ENCODE measurements around the gene RFTN1.

RFTN1 gene

DNA sequence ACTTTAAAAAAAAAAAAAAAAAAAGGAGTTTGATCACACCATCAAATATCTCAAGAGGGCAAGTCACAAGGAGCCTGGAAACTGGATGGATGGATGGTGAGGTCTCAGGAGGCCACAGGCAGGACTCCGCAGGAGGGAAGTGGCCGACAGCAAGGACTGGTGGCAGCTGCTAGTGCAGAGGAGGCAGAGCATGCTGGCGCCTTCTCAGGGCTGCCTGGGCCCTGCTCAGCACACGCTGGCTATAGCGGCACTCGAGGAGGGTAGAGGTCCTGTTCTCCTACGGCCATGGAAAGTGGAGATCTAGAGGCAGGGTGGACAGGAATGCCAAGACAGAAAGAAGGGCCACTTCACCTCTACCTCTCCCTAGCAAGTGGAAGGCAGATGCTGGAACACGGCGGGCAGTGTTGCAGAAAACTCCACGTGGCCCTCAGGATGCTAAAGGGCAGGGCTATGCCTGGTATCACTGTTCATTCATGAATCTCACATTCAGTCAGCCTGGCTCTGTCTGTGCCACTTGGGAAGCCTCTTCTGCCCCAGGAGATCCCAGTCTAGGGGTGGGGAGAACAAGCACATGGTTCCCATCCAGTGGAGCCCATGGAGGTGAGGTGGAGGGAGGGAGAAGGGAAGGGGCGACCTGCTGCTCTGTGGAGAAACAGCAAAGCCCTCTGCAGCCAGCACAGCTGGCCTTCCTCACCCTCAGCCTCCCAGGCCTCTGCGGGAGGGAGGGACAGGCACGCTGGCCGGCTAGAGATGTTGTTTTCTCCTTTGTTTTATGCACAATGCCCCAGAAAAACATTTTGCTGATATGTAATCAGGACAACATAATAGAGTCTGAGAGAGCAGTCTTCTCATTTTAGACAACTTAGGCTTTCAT is 177.5 kb downstream of the RFTN1 start:
- DNase-seq (ENCODE audit: low spot score): no peak
- in situ Hi-C loops (cut with MboI; ENCODE audit: low pct_unique_long_range_greater_than_20kb, low sequenced_read_pairs, unreplicated experiment): no loop called here
- TF ChIP-seq, protein P1, sequence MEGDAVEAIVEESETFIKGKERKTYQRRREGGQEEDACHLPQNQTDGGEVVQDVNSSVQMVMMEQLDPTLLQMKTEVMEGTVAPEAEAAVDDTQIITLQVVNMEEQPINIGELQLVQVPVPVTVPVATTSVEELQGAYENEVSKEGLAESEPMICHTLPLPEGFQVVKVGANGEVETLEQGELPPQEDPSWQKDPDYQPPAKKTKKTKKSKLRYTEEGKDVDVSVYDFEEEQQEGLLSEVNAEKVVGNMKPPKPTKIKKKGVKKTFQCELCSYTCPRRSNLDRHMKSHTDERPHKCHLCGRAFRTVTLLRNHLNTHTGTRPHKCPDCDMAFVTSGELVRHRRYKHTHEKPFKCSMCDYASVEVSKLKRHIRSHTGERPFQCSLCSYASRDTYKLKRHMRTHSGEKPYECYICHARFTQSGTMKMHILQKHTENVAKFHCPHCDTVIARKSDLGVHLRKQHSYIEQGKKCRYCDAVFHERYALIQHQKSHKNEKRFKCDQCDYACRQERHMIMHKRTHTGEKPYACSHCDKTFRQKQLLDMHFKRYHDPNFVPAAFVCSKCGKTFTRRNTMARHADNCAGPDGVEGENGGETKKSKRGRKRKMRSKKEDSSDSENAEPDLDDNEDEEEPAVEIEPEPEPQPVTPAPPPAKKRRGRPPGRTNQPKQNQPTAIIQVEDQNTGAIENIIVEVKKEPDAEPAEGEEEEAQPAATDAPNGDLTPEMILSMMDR (IDR thresholded peaks at IDR 0.05; ENCODE audit: extremely low read depth, insufficient read depth, missing control alignments): no peak

DNA sequence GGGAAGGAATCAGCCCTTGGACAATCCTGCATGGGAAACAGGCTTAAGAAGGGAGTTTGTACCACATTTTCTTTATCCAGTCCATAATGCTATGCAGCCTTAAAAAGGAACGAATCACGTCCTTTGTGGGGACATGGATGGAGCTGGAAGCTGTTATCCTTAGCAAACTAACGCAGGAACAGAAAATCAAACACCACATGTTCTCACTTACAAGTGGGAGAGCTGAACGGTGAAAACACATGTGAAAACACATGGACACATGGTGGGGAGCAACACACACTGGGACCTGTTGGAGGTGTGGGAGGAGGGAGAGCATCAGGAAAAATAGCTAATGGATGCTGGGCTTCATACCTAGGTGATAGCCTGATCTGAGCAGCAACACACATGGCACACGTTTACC is 178.2 kb downstream of the RFTN1 start:
- in situ Hi-C loops (cut with MboI; ENCODE audit: low pct_unique_long_range_greater_than_20kb, low sequenced_read_pairs, unreplicated experiment): no loop called here
- no peak for DNase-seq (ENCODE audit: low spot score)
- TF ChIP-seq, protein P1 (IDR thresholded peaks at IDR 0.05; ENCODE audit: extremely low read depth, insufficient read depth, missing control alignments): no peak

DNA sequence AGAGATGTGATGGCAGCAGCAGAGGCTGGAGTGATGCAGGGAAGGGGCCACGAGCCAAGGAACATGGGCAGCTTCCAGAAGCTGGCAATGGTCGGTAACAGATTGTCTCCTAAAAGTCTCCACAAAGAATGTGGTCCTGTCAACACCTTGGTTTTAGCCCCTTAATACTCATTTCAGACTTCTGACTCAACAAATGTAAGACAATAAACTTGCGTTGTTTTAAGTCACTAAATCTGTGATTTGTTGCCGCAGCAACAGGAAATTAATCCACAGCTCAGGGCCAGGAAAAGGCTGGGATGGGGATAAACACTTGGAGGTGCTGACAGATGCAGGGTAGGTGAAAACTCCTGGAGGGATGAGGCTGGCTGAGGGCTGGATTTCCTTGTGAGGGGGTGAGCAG is 178.6 kb downstream of the RFTN1 start:
- no peak for DNase-seq (ENCODE audit: low spot score)
- TF ChIP-seq, protein P1 (IDR thresholded peaks at IDR 0.05; ENCODE audit: extremely low read depth, insufficient read depth, missing control alignments): no peak
- in situ Hi-C loops (cut with MboI; ENCODE audit: low pct_unique_long_range_greater_than_20kb, low sequenced_read_pairs, unreplicated experiment): no loop called here

DNA sequence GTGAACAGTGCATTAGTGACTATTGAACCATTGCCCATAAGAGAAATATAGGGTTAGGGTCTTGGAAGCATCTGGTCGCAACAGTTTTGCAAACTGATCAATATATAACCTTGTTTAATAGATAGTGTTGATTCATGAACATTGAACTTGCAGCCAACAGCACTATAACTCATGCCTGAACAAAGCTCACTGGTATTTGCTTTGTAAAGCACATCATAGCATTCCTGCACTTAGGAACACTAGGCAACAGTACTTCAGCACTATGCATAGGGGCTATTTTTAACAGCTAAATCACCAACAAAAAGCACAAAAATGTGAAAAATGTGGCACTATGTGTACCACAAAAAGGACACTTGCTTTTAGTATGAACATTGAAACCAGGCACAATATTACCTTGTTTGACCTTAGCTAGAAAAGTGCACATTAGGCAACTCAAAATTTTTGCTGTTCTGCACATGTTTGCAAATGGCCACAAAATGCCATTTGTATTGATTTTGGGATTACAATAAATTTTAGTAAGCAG is 180.5 kb downstream of the RFTN1 start:
- TF ChIP-seq, protein P1 (IDR thresholded peaks at IDR 0.05; ENCODE audit: extremely low read depth, insufficient read depth, missing control alignments): no peak
- in situ Hi-C loops (cut with MboI; ENCODE audit: low pct_unique_long_range_greater_than_20kb, low sequenced_read_pairs, unreplicated experiment): no loop called here
- DNase-seq (ENCODE audit: low spot score): no peak

DNA sequence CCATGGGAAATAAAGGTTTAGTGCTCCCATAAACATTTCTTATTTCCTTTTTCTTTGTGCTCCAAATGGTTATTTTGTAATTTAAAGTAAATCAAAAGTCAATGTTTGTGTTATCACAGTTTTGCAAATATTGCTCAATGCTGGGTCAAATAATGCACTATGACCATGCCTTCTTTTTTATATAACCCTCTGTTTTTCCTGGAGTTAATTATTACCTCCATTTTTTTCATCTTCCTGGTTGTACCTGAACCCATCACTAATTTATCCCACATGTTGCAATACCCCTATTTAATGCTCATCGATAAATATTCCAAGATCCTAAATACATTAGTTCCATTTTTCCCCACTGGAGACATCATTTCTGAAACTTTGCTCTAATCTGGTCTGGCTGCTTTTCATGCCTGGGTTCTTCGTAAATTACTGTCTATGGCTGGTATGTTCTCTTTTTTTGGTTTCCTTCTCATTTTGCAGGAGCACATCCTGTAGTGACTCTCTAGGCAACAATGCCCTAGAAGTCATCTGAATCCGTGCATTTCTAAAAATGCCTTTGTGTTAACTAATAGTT is 182.1 kb downstream of the RFTN1 start:
- DNase-seq (ENCODE audit: low spot score): no peak
- TF ChIP-seq, protein P1 (IDR thresholded peaks at IDR 0.05; ENCODE audit: extremely low read depth, insufficient read depth, missing control alignments): no peak
- in situ Hi-C loops (cut with MboI; ENCODE audit: low pct_unique_long_range_greater_than_20kb, low sequenced_read_pairs, unreplicated experiment): no loop called here

DNA sequence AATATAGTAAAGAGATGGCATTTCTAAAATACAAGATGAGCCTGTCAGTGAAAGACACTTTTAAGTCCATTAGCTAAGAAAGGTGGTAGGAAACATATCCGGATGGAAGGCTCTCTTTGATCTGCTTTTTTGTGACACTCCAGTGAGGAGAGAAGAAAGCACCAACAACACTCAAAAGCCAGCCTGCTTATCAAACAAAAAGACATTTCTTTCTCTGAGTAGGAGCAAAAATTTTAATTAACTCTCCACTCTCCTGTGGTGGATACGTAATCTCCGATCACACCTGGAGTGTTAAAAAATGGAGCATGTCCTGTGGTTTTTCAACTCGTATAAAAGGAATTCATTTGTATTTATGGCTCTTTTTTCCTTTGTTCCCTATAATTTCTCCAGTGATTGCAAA is 183.1 kb downstream of the RFTN1 start:
- in situ Hi-C loops (cut with MboI; ENCODE audit: low pct_unique_long_range_greater_than_20kb, low sequenced_read_pairs, unreplicated experiment): no loop called here
- TF ChIP-seq, protein P1 (IDR thresholded peaks at IDR 0.05; ENCODE audit: extremely low read depth, insufficient read depth, missing control alignments): no peak
- no peak for DNase-seq (ENCODE audit: low spot score)

Data from GM13977 (cell line).